GM21528 (cell line): Measurements from ENCODE around the gene NBEA.
"Not testable (repeated sequence)": the region's sequence is repeated elsewhere in the genome, so short reads cannot be mapped to it uniquely, and the experiment has no call there.

ENCODE experiments used
- ATAC-seq: cut with Tn5 transposase; IDR thresholded peaks from one replicate; pipeline ENCODE4 v1.9.1; 2021; ENCODE audit warnings: mild to moderate bottlenecking, moderate library complexity; ENCODE audit not compliant: unreplicated experiment, low FRiP score

The NBEA gene

DNA sequence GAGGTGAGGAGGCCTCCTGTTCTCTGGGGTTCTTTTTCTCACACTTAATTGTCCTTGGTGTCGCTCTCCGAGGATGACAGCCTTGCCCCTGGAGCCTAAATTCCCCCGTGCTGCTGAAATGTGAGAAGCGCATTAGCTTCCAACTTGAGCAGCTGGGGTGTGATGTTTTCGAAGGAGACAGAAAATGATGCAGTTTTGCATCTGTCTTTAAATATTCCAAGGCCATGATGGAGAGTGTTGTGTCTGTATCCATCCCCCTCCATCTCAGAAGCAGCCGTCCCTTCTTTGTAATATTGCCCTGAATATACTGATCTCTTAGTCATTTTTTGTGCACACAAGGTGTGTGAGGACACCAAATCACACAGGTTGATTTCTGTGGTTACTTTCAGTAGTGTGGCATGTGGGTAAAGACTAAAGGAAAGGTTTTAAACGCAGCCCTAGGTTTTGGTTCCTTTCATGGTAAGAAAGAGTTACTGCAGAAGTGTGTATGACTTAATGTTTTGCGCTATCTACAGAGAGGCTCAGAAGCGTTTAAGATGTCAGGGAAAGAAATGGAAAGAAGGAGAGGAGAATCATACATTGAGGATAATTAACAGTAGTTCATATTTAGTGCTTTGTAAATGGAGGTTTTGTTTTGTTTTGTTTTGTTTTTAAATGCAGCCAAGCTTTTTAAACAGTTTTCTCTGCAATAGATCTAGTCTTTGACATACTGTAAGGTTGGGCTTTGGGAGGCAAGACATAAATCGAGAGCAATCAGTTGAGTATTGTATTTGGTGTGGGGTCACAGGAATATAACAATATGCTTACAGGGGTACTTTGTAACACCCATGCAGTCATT is 1.6 kb downstream of the NBEA start:
- no peak for ATAC-seq

DNA sequence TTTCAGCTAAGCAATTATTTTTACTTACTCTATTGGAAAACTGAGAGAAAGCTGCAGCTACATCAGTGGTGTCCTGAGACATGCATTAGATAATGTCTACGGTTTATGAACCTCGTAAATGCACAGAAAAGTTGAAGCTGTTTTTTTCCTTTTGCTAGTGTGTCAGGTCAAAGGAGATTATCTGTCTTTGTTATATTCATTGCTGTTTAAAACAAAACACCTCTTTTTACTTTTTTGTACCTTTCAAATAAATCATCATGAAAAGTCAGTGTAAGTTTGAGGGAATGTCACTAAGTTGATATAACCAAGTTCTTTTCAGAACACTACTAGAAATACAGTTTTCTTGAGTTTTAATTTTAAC is 2.2 kb downstream of the NBEA start:
- no peak for ATAC-seq

DNA sequence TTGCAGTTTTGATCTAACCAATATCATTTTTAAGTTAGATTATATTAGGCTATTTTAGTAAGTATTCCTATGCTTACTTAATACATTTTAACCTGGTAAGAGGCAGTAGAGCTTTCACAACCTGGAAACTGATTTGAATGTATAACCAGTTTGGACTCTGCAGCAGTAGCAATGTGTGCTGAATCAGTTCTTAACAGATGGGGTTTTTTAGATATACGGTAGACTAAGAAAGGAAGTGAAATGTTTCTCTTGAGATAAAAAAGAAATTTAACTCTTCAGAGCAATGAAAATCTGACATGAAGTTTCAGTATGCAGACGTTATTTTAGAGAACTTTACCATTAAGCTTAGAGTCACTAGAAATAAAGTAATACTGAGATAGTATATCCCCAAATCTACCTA is 2.7 kb downstream of the NBEA start:
- ATAC-seq: no peak

DNA sequence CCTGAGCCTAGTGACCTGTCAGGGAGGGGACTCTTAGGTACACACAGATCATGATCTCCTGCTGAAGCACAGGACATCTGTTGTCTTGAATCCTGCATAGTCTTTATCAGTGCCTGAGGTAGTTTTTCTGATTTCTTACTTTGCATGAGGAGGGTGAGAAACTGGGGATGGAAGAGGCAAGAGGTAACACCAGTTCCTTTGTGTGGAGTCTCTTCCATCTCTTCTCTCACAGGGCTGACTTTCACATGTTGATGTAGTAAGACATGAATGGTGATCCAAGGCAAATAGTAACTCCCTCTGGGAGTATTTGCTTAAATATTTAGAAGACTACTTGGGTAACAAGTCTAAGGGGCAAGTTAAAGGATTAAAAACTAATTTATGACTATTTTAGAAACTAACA is 9.5 kb downstream of the NBEA start:
- ATAC-seq: no peak

DNA sequence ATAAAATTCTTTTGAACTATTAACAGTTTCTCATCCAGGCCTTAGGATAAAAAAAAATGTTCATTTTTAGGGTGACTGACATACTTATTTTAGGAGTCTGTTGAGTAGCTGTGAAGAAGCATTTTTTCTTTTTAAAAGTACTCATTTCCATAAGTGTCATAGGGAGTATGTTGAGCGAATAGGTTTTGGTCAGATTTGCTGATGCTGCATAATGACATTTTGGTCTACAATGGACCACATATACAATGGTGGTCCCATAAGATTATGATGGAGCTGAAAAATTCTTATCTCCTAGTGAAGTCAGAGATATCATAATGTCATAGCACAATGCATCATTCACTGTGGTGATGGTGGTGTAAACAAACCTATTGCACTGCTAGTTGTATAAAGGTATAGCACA is 17.4 kb downstream of the NBEA start:
- no peak for ATAC-seq

DNA sequence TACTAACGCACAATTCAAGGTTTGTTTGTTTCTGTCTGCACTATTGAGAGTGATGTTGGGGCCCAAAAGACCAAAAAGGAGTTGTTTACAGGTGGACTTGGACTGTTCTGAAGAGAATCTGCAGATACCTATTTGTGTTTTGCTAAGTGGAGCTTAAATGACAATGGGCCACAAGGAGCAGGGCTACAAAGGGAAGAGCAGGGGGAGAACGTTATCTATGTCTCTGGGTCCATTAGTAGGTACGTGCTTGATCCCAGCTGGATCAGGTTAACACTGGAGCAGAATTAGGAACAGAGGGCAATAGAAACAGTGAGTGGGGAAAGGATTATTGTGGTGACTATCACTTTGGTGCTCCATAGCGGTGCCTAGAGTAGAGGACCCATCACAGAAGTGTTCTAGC is 22.5 kb downstream of the NBEA start:
- ATAC-seq: no peak

DNA sequence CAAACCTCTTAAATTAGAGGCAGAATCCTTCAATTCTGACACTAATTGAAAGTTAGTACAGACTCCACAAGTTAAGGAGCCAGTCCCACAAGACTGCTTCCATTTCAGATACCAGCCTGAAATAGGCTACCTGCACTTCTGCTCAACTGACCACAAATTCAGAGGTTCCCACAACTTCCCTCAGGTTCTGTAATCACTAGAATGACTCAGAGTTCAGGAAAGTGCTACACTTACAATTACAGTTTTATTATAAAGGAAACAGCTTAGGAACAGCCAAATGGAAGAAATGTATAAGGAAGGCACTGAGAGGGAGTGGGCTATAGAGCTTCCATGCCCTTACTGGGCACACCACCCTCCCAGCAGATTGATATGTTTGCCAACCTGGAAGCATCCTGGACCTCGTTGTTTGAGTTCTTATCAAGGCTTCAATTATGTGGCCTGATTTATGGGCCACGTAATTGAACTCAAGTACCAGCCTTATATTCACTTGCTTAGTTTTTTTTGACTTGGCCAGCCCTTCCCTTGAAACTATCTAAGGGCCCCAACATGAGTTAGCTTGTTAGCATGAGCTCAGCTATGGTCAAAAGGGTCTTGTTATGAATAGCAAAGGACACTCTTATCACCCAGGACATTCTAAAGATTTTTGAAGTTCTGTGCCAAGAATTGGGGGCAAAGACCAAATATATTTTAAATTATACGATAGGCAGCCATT is 25.9 kb downstream of the NBEA start:
- no peak for ATAC-seq

DNA sequence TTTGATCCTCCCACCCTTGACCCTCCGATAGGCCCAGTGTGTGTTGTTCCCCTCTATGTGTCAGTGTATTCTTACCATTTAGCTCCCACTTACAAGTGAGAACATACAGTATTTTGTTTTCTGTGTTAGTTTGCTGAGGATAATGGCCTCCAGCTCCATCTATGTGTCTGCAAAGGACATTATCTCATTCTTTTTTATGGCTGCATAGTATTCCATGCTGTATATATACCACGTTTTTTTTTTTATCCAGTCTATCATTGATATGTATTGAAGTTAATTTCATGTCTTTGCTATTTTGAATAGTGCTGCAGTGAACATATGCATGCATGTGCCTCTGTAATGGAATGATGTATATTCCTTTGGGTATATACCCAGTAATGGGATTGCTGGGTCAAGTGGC is 27.5 kb downstream of the NBEA start:
- ATAC-seq: not testable (repeated sequence)

DNA sequence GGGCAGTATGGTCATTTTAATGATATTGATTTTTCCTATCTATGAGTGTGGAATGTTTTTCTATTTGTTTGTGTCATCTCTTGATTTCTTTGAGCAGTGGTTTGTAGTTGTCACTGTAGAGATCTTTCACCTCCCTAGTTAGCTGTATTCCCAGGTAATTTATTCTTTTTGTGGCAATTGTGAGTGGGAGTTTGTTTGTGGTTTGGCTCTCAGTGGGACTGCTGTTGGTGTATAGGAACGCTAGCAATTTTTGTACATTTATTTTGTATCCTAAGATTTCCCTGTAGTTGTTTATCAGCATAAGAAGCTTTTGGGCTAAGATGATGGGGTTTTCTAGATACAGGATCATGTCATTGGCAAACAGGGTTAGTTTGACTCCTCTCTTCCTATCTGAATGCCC is 28.9 kb downstream of the NBEA start:
- ATAC-seq: no peak

DNA sequence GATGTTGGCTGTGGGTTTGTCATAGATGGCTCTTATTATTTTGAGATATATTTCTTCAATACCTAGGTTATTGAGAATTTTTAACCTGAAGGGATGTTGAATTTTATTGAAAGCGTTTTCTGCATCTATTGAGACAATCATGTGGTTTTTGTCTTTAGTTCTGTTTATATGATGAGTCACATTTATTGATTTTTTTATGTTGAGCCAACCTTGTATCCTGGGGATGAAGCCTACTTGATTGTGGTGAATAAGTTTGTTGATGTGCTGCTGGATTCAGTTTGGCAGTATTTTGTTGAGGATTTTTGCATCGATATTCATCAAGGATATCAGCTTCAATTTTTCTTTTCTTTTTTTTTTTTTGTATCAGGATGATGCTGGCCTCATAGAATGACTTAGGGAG is 29.4 kb downstream of the NBEA start:
- no peak for ATAC-seq

DNA sequence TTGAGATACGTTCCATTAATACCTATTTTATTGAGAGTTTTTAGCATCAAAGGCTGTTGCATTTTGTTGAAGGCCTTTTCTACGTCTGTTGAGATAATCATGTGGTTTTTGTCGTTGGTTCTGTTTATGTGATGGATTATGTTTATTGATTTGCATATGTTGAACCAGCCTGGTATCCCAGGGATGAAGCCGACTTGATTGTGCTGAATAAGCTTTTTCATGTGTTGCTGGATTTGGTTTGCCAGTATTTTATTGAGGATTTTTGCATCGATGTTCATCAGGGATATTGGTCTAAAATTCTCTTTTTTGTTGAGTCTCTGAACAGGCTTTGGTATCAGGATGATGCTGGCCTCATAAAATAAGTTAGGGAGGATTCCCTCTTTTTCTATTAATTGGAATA is 43.1 kb downstream of the NBEA start:
- ATAC-seq: not testable (repeated sequence)

DNA sequence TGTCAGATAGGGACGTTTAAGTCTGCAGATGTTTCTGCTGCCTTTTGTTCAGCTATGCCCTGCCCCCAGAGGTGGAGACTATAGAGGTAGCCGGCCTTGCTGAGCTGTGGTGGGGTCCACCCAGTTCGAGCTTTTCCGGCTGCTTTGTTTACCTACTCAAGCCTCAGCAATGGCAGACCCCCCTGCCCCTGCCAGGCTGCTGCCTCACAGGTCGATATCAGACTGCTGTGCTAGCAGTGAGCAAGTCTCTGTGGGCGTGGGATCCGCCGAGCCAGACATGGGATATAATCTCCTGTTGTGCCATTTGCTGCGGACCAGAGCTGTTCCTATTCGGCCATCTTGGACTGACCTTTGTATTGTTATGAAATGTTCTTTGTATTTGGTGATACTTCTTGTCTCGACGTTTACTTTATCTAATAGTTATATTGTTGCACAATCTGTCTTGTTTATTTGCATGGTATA is 46.3 kb downstream of the NBEA start:
- ATAC-seq: no peak

DNA sequence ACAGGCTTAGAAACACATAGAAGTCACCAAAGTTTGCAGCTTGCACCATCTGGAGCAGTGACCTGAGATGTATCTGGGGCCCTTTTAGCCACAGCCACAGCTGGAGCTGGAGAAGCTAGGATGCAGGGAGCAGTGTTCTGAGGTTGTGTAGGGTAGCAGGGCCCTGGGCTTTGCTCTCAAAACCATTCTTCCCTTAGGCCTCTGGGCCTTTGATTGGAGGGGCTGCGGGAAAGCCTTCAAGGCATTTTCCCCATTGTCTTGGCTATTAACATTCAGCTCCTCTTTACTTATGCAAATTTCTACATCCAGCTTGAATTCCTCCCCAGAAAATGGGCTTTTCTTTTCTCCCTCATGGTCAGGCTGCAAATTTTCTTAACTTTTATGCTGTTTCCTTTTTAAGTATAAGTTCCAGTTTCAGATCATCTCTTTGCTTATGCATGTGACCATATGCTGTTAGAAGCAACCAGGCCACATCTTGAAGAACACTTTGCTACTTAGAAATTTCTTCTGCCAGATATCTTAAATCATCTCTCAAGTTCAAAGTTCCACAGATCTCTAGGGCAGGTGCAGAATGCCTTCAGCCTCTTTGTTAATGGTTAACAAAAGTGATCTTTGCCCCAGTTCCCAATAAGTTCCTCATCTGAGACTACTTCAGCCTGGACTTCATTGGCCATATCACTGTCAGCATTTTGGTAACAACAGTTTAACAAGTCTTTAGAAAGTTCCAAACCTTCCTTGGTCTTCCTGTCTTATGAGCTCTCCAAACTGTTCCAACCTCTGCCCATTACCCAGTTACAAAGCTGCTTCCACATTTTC is 48.5 kb downstream of the NBEA start:
- no peak for ATAC-seq

DNA sequence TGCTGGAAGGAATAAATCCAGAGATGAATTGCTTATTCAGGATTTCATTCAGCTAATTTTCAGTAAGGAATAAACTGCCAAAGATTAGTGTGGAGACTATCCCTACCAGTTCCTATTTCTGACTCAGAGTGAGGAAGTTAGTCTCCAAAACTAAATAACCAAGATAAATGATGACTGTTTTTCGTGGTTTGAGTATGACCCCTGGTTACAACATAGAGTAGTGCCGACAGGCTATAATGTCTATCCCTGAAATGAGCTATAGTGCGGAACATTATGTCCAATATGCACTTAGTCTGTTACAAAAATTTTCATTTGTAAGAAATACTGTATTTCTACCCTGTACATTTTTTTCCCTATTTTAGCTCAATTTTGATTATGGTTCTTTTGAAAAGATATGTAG is 51.4 kb downstream of the NBEA start:
- ATAC-seq: no peak

DNA sequence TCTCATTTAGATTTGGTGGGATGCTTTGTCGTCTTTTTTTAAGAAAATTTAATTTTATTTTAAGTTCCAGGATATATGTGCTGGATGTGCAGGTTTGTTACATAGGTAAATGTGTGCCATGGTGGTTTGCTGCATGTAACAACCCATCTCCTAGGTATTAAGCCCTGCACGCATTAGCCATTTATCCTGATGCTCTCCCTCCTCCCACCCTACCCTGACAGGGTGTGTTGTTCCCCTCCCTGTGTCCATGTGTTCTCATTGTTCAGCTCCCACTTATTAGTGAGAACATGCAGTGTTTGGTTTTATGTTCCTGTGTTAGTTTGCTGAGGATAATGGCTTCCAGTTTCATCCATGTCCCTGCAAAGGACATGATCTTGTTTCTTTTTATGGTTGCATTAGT is 61.7 kb downstream of the NBEA start:
- ATAC-seq: not testable (repeated sequence)

DNA sequence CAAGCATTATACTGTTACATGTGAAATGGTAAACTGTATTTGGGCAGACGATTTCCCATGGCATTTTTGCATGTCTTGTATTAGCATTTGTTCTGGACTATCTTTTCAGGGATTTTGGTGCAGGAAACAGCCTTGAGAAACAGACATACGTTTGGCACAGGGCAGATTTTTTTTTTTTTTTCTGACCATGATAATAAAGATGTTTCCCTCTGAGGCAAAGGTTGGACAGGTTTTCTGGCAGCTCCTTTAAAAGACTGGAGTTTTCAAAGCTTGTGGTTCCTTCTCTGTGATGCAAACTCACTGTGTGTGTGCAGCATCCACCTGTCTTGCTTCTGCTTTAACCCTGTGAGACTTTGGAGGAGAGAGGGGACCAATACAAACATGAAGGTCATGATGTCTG is 63.0 kb downstream of the NBEA start:
- ATAC-seq: no peak

DNA sequence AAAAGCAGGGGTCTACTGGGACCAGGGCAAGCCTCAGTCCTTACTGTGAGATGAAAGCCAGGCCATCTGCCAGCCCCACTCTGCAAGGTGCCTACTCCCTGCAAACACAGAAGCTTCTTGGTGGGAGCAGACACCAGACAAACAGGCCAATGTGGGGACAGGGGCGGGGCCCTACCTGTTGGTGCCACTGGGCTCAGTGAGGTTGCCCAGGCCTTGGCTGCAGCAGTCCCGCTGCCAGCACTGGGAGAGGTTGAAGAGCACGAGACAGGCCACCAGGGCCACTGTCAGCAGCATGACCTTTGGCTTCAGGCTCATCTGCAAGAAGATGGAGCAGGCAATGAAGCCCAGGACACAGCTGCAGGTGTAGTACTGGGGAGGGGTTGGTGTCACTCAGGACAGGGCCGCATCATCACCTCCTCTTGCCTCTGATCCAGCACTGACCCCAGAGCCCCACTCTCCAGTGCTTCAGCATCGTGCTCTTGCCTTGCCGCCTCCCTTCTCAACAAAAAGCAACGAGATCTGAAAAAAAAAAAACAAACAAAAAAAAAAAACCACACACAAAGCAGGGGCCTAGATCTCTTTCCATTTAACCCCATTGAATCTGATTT is 72.6 kb downstream of the NBEA start:
- ATAC-seq: no peak

DNA sequence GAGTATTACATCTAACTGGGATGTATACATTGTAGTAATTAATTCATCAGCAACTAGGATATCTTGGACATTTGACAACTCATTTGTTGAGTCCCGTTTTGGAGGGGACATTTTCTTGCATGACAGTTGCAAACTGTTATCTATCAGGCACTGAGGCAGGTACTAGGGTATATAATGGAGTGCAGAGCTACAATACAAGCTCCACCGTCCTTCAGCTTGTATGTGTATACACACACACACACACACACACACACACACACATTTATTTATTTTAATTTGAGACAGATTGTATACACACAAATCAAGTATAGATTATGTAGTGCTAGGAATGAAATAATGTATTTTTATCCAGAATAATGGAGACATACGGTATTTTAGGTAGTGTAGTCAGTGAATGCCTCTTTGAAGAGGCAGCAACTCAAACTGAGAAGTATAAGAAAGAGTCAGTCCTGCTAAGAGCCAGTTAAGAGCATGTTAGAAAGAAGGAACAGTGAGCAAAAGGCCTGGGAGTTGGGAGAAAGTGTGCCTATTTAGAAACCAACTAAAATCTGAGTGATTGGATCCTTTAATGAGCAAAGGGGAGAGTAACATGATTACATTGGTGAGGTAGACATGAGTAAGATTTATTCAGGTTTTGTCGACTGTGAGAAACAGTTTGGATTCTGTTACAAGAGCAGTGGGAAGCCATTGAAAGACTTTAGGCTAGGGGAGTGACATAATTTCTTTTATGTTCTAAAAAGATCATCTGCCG is 74.5 kb downstream of the NBEA start:
- ATAC-seq: no peak

DNA sequence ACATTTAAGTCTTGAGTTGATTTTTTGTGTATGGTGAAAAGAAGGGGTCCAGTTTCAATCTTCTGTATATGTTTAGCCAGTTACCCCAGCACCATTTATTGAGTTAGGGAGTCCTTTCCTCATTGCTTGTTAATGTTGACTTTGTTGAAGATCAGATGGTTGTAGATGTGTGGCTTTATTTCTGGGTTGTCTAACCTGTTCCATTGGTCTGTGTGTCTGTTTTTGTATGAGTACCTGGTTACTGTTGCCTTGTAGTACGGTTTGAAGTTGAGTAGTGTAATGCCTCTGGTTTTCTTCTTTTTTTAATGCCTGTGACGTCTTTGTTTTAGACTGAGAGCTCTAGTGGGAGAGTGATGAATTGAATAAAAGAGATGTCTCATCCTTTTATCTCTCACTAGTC is 83.2 kb downstream of the NBEA start:
- ATAC-seq: no peak

DNA sequence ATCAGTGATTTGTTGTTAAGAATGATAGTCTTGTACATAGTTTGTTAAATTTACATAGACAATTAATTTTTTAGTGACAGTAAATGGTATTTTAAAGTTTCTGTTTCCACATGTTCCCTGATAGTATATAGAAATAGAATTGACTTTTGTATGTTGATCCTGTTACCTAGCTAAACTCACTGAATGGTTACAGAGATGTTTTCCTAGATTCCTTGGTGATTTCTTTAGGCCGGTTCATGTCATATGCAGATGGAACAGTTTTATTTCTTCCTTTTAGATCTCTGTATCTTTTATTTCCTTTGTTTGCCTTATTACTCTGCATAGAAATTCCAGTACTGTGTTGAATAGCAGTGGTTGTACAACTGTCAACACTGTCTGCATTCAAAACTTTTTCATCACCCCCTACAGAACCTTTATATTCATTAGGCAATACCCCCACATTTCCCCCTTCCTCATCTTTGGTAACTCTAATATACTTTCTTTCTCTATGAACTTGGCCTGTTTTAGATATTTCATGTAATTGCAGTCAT is 86.3 kb downstream of the NBEA start:
- no peak for ATAC-seq
